Stimulated activated CD8-positive, alpha-beta memory T cell treated with anti-CD3 and anti-CD28 coated beads, Interleukin-12 subunit alpha, Interleukin-12 subunit beta, amount 100 ng/mL, for 1 hour (primary cell): ENCODE measurements around the gene NMNAT3.
"Not testable (repeated sequence)": the region's sequence is repeated elsewhere in the genome, so short reads cannot be mapped to it uniquely, and the experiment has no call there.

ENCODE experiments used
- DNase-seq: peaks from one replicate; pipeline ENCODE4 v3.0.0-alpha.2; 2020; ENCODE audit warnings: low read depth

NMNAT3 gene

DNA sequence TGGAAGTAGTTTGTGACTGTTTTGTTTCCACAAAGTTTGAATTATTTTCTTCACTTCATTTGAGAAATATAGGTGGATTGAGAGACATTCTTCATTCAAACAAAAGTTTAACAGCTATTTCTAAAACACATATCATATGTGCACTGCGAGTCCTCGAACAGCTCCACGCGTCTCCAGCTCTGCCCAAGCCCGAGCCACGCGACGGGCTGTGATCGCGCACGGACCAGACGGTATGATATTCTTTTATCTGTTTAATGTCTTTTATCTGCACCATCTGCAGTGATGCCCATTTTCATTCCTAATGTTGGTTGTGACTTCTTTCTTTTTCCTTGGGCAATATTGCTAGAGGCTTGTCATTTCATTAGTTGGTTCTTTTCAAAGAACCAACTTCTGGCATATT is 94.1 kb downstream of the NMNAT3 start:
- DNase-seq: not testable (repeated sequence)

- no peak for DNase-seq
These were observed 99.0 kb downstream of the NMNAT3 start for GRCh38 chr3:139578783-139579182.

GRCh38 chr3:139577909-139578308 is 99.9 kb downstream of the NMNAT3 start:
- DNase-seq: no peak

GRCh38 chr3:139577346-139577745 is 100.4 kb downstream of the NMNAT3 start:
- no peak for DNase-seq

DNA sequence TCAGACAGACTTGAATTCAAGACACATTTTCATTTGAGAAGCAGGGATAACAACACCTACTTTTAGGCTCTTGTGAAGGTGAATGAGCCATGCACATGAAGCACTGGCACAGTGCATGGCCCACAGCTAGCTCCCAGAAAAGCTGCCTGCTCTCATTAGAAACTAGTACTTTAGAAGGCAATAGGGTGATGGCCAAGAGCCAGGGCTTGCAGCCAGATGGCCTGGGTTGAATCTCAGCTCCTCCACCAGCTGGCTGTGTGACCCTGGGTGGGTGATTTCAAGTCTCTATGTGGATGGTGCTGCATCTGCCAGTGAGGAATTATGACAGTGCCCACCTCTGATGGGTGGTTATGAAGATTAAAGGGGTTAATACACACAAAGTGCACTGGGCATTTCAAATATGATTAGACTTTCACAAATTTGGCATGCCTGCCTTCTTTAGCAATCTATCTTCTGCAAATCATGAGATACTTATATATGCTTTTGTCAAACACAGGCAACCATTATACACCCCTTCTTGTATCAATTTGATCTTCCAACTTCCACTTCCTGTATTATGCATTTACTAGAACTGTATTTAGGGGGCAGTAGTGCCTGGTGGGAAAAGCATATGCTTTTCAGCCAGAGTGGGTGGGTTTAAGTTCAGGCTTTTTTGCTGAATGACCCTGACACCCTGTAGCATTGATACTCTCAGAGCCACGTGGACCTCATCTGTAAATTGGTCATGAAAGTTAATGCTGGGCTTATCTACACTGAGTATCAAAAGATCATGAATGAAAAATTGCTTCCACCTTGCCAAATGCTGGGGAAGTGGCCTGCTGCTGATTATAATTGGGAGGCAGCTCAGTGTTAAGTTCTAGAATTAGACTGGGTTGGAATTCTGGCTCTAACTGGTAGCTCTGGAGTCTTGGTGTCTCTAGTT is 103.5 kb downstream of the NMNAT3 start:
- no peak for DNase-seq

GRCh38 chr3:139572847-139573672 is 104.7 kb downstream of the NMNAT3 start:
- no peak for DNase-seq

- DNase-seq: no peak
These were observed 106.1 kb downstream of the NMNAT3 start for GRCh38 chr3:139571711-139572110.

DNA sequence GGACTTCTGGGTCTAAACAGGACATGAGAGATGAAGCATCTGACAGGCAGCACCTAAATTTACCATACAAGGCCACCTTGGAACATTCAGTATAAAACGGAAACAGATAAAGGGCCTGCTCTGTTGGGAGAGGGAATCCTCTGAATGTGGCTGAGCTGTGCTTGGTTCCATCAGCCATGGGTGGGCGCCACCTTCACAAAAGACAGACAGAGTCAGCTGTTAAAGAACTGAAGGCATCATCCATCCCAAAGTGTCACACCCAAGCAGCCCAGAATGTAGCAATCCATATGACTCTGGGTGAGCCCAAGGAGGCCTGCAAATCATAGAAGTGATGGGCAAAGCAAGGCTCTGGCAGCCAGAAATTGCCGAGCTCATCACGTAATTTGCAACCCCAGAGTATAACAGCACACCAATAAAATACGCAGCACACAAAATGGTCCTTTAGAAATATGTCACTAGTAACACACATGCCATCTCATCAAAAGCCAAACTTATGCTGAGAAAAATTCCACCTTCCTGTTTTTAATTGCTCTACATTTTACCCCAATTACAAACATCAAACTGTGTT is 113.4 kb downstream of the NMNAT3 start:
- no peak for DNase-seq

- DNase-seq: no peak
These were observed 115.7 kb downstream of the NMNAT3 start for GRCh38 chr3:139561959-139562676.

- no peak for DNase-seq
These were observed 116.4 kb downstream of the NMNAT3 start for GRCh38 chr3:139561255-139561817.

DNA sequence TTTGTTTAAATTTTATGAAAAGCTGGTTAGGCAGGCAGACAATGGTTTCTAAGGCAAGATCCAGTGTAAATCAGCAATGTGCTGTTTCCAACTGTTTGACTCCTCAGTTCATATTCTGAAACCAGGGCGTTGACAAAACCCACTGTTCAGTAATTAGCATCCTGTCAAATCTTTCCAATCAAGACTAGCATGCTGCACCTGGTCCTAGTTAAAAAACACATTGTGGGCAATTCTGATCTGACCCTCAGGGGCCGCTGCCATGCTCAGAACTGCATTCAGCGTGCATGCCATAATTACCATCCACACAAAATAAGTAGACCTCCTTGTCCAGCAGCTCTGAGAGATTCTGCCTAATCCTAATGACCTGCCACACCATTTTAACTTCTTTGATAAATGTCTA is 117.4 kb downstream of the NMNAT3 start:
- DNase-seq: no peak

DNA sequence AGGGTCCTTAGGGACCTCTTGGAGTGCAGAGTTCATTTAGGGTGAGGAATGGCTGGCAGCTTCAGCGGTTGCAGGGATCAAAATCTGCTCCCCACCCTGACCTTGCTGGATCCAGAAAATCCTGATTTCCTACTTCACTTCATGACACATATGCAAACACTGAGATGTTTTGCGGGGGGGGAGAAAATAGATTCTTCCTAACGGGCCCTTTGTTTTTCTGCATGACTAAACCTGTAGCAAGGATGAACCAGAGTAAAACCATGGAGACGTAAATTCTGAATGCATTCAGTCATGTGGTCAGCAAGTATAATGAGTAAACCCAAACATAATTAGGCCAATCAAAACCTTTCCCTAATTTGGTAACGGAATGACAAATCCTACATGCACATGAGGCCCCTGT is 118.2 kb downstream of the NMNAT3 start:
- DNase-seq: no peak

DNA sequence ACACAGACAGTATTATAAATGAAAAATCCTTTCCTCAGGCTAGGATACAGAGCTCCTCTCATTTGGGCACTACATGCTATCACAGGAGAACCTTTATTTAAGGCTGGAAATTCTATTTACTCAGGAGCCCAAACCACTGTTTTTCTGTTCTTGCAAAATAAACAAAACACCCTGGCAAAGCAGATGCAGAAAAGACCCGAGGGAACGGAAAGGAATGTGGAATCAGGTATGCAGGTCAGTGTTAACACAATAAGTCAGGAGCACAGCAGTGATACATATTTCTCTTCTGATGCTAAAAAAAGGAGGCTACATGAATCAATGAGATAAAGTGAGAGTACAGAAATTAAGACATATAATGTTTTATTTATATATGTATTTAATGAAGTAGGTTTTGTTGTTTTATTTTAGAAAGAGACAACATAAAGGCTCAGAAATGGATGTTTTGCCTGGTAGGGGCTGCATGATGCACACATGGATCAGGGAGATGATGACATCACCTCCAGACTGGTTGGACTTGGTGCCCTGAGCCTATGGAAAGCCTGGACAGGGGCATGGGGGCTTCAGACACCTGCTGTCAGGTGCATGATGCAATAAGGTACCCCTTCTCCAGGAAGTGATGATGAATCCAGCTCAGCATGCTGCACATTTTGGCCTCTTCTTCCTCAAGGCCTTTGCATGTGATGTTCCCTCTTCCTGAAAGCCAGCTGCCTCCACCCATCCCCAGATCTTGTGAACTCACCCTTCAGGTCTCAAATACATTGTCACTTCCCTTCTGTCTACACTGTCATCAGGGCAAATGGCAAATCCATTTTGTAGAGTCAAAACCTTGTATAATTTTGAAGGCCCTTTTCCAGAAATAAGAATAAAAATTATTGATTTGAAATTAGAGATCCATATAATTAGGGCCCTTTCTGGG is 119.2 kb downstream of the NMNAT3 start:
- no peak for DNase-seq

- DNase-seq: no peak
These were observed 120.7 kb downstream of the NMNAT3 start for GRCh38 chr3:139557041-139557440.

DNA sequence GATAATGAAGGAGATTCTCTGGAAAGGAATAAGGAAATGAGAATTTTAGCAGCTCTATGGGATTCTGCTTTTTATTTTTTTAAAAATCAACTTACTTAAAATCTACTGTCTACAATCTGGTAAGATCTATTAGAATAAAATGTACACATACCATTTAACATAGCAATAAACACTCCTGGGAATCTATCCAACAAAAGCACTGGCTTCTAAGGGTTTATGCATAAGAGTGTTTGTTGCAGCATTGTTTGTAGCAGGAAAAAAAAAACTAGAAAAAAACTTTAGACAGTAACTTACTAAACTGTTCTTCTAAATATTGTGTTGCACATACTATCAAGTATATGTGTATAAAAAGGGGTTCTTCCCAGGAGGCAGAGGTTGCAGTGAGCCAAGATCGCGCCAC is 122.5 kb downstream of the NMNAT3 start:
- no peak for DNase-seq

DNA sequence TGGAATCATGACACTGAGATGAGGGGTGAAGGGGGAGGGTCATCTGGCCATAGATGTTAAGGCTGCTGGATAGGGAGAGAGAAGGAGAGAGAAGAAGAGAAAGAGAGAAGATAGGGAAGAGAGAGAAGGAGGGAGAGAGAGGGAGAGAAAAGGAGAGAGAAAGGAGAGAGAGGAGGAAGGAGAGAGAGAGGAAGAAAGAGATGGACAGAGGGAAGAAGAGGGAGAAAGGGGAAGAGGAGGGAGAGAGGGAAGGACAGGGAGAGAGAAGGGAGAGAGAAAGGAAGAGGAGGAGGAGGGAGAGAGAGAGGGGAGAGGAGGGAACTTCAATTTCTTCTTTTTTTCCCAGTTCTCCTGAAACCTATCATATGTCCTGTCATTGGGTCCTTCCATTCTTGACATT is 123.1 kb downstream of the NMNAT3 start:
- DNase-seq: no peak

DNA sequence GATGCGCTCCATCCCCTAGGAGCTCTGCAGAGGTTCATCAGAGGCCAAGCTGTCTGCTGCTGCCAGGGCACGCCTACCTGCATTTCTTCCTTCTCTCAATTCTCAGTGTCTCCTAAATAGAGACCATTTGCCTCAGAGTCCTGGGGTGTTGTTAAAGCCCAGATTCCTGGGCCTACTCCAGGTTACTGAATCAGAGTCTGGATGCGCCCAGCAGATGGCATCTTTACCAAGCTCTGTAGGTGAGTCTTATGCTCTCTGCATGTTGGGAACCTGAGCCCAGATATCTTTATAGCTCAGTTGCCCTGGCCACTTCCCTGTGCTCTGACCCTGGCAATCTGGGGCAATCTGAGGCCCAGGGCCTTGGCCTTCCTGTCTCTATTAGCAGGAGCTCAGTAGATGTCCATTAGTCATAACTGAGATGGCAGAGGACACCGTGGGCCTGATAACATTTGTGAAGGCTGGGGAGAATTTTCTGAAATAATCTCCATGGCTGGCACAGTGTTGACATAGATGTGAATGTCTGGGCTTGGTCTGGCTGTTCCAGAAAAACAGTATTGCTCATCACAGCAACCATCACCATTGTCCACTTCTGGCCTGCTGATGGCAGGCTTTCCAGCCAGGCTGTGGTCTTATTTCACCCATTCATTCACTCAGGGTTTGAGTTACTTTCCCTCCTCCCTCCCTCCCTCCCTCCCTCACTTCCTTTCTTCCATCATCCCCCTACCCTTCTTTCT is 125.0 kb downstream of the NMNAT3 start:
- DNase-seq: no peak

GRCh38 chr3:139548801-139549200 is 129.0 kb downstream of the NMNAT3 start:
- DNase-seq: no peak

GRCh38 chr3:139547666-139548065 is 130.1 kb downstream of the NMNAT3 start:
- no peak for DNase-seq

- DNase-seq: no peak
These were observed 131.0 kb downstream of the NMNAT3 start for GRCh38 chr3:139546772-139547171.
